Body of pancreas (tissue), 4 donors: ENCODE data around the gene APOBEC3G. TPM values are rescaled to one million over a fixed set of nuclear protein-coding genes. Genes with fewer than 3 reads are reported as not detected.

Experiments used
- ATAC-seq: fragments of 150-250 bp; one replicate; pipeline ENCODE4 v1.9.1; 2016
- DNase-seq, 4 donors: peaks; one replicate each; pipeline ENCODE4 v3.0.0-alpha.2; 2019
- H3K27ac ChIP-seq, 4 donors: fragments of 200-600 bp; sonication (generic); 1 replicate in 3 of 4; 2 replicates in 1 of 4; pipeline versions ENCODE4 v1.5.1 to v1.6.1; 2016 to 2019; ENCODE audit warnings: mild to moderate bottlenecking in 1 of 4, mixed read lengths in 1 of 4, moderate library complexity in 1 of 4
- H3K27me3 ChIP-seq, 2 donors: fragments of 200-600 bp; sonication (generic); one replicate each; pipeline ENCODE4 v1.6.0; 2016; ENCODE audit warnings: mild to moderate bottlenecking in 1 of 2
- H3K36me3 ChIP-seq, 2 donors: fragments of 200-600 bp; sonication (generic); replicated peaks in 1 of 2; 2 replicates each; pipeline ENCODE4 v1.5.1; 2016; ENCODE audit warnings: low read depth in 2 of 2; ENCODE audit not compliant: insufficient read depth in 1 of 2
- H3K4me1 ChIP-seq: fragments of 200-600 bp; sonication (generic); one replicate; pipeline ENCODE4 v1.6.0; 2016
- H3K4me3 ChIP-seq, 2 donors: fragments of 200-600 bp; sonication (generic); 1 replicate in 1 of 2; 2 replicates in 1 of 2; pipeline ENCODE4 v1.5.1; 2016 to 2019
- H3K9me3 ChIP-seq, 3 donors: fragments of 200-600 bp; sonication (generic); 1 replicate in 2 of 3; 2 replicates in 1 of 3; pipeline ENCODE4 v1.5.1; 2016
- CTCF ChIP-seq, 7 experiments: fragments of 450-650 bp in 4 of 7; fragments of 200-600 bp in 3 of 7; sonication (generic) in 3 of 7; IDR thresholded peaks; one replicate each; pipeline ENCODE4 v1.5.1; 2016 to 2019; ENCODE audit warnings: antibody characterized with exemption in 7 of 7
- POLR2A ChIP-seq, 3 donors: fragments of 450-650 bp; IDR thresholded peaks; one replicate each; pipeline ENCODE4 v1.6.1; 2016; ENCODE audit warnings: antibody characterized with exemption in 3 of 3, mild to moderate bottlenecking in 2 of 3
- WGBS, 2 donors: methylation state at CpG; one replicate each; pipeline ENCODE4 v1.1.5; 2017; 5-methylcytosine and 5-hydroxymethylcytosine counted together
- intact Hi-C: fragments of 100-400 bp; cut with DNase I; formaldehyde crosslinking; loops from one replicate; pipeline ENCODE4 v1.15.1; 2023
- total RNA-seq, 2 donors: library from RNA; depleted of rRNA; stranded (reverse); fragments of >200 nt; gene quantifications; one replicate each; pipeline ENCODE4 v1.1.0, GENCODE V29; 2016

Gene APOBEC3G
- total RNA-seq, 2 donors from 2014 or later: 5.4 to 6.3 TPM

- no peak for ATAC-seq
- H3K4me3 ChIP-seq: no peak overlapping the region
- 38 to 72% methylated on average over 1 to 3 of the region's 3 CpGs for WGBS, 2 donors
- intact Hi-C loops: no loop called here
- H3K9me3 ChIP-seq: no peaks in the 10 kb centered on the region
- DNase-seq: no peak
- TF ChIP-seq CTCF (IDR thresholded peaks at IDR 0.05): no peak
- TF ChIP-seq POLR2A (IDR thresholded peaks at IDR 0.05): no peak
- no peaks in the 10 kb centered on the region for H3K36me3 ChIP-seq
- H3K27ac ChIP-seq: no peak overlapping the region
- no peaks in the 10 kb centered on the region for H3K4me1 ChIP-seq
- H3K27me3 ChIP-seq: no peaks in the 10 kb centered on the region
Observed at GRCh38 chr22:39095971-39096370, 18.9 kb downstream of the APOBEC3G start.

GRCh38 chr22:39097098-39098020, 20.3 kb downstream of the APOBEC3G start, which contains the start of gene APOBEC3H:
APOBEC3H (plus strand) TSS chr22:39097244; CDS start chr22:39100279, 3,035 bp downstream.
- H3K4me3 ChIP-seq: no peak within 1 kb of the TSS
- 80 to 84% methylated on average over 9 of the region's 9 CpGs for WGBS, 2 donors
- TF ChIP-seq CTCF (IDR thresholded peaks at IDR 0.05): no peak
- TF ChIP-seq POLR2A (IDR thresholded peaks at IDR 0.05): no peak
- ATAC-seq (peak; percentile 13), DNase-seq (peak in 2 of 4 donors; percentile 19 to 33)
- H3K36me3 ChIP-seq: no peaks in the 10 kb centered on the region
- H3K9me3 ChIP-seq: no peaks in the 10 kb centered on the region
- H3K27ac ChIP-seq: no peak within 1 kb of the TSS
- no peaks in the 10 kb centered on the region for H3K27me3 ChIP-seq
- no peaks in the 10 kb centered on the region for H3K4me1 ChIP-seq
- intact Hi-C loops: no loop called here

GRCh38 chr22:39098026-39098425, 21.0 kb downstream of the APOBEC3G start:
- H3K4me3 ChIP-seq: no peak overlapping the region
- no peaks in the 10 kb centered on the region for H3K4me1 ChIP-seq
- intact Hi-C loops: no loop called here
- no peaks in the 10 kb centered on the region for H3K9me3 ChIP-seq
- TF ChIP-seq CTCF (IDR thresholded peaks at IDR 0.05) (no peak), POLR2A (IDR thresholded peaks at IDR 0.05) (no peak)
- WGBS, 2 donors: 70 to 93% methylated on average over 6 of the region's 6 CpGs
- no peak overlapping the region for H3K27ac ChIP-seq
- no peak for ATAC-seq
- no peak for DNase-seq
- H3K27me3 ChIP-seq: no peaks in the 10 kb centered on the region
- no peaks in the 10 kb centered on the region for H3K36me3 ChIP-seq

GRCh38 chr22:39098576-39098975, 21.5 kb downstream of the APOBEC3G start:
- DNase-seq (no peak), ATAC-seq (no peak)
- intact Hi-C loops: no loop called here
- WGBS, 2 donors: 85 to 91% methylated on average over 8 of the region's 8 CpGs
- H3K4me3 ChIP-seq: no peak overlapping the region
- H3K27ac ChIP-seq: no peak overlapping the region
- H3K4me1 ChIP-seq: no peaks in the 10 kb centered on the region
- no peaks in the 10 kb centered on the region for H3K9me3 ChIP-seq
- H3K36me3 ChIP-seq: no peaks in the 10 kb centered on the region
- no peaks in the 10 kb centered on the region for H3K27me3 ChIP-seq
- TF ChIP-seq POLR2A (IDR thresholded peaks at IDR 0.05): no peak
- TF ChIP-seq CTCF (IDR thresholded peaks at IDR 0.05): no peak
